Naive thymus-derived CD8-positive, alpha-beta T cell (primary cell): ENCODE measurements around the gene LGALS8. TPM values are rescaled to one million over a fixed set of nuclear protein-coding genes. Genes with fewer than 3 reads are reported as not detected.
"Not testable (repeated sequence)": the region's sequence is repeated elsewhere in the genome, so short reads cannot be mapped to it uniquely, and the experiment has no call there.

ENCODE experiments used
- ATAC-seq, 2 donors: fragments of 150-1000 bp; cut with Tn5 transposase in 1 of 2; sonication (Bioruptor Pico), chemical (Tn5 transposase) in 1 of 2; 1 replicate in 1 of 2; 2 replicates in 1 of 2; pipeline ENCODE4 v1.10.0; 2021; ENCODE audit warnings: mild to moderate bottlenecking in 2 of 2, moderate library complexity in 2 of 2
- POLR2A ChIA-PET: fragments of 350-600 bp; sonication (Branson Sonifier 250); formaldehyde crosslinking; loops from one replicate; lab custom pipeline; 2021; ENCODE audit warnings: antibody characterized with exemption; lab: Charles Lee
- DNase-seq, 10 donors: peaks; one replicate each; pipeline versions ENCODE4 v3.0.0 to v3.0.0-alpha.2; 2020 to 2022
- H3K27ac Mint-ChIP-seq, 10 donors: one replicate each; pipeline ENCODE4 v1.8.0; 2020 to 2022; ENCODE audit warnings: mild to moderate bottlenecking in 10 of 10, mixed read lengths in 10 of 10, moderate library complexity in 4 of 10, inconsistent platforms in 1 of 10
- H3K27me3 Mint-ChIP-seq, 5 donors: one replicate each; pipeline ENCODE4 v1.8.0; 2021 to 2022; ENCODE audit warnings: mixed read lengths in 5 of 5
- H3K36me3 Mint-ChIP-seq, 3 donors: one replicate each; pipeline ENCODE4 v1.8.0; 2020 to 2022; ENCODE audit warnings: mixed read lengths in 3 of 3, mild to moderate bottlenecking in 2 of 3, inconsistent platforms in 1 of 3
- H3K4me1 Mint-ChIP-seq, 4 donors: one replicate each; pipeline ENCODE4 v1.8.0; 2021 to 2022; ENCODE audit warnings: mixed read lengths in 4 of 4
- H3K4me3 Mint-ChIP-seq, 10 donors: one replicate each; pipeline ENCODE4 v1.8.0; 2020 to 2022; ENCODE audit warnings: mild to moderate bottlenecking in 10 of 10, mixed read lengths in 10 of 10, moderate library complexity in 6 of 10, inconsistent platforms in 1 of 10
- H3K9me3 Mint-ChIP-seq, 9 donors: one replicate each; pipeline ENCODE4 v1.8.0; 2020 to 2022; ENCODE audit warnings: mixed read lengths in 9 of 9, mild to moderate bottlenecking in 3 of 9, inconsistent platforms in 1 of 9, moderate library complexity in 1 of 9
- polyA plus RNA-seq, 3 donors: library from polyadenylated mRNA; unstranded; fragments of 300-500 nt; fragmentation: Illumina TruSeq; gene quantifications; one replicate each; pipeline ENCODE4 v1.2.3, GENCODE V29; 2021
- total RNA-seq, 8 experiments: library from RNA in 2 of 8; stranded (reverse) in 2 of 8; gene quantifications; one replicate each; pipeline ENCODE4 v1.2.3 and lab custom pipeline; 2021 to 2026

The LGALS8 gene
- total and polyA plus RNA-seq, 5 experiments from 2014 or later, result 29.3 to 113 (median 40.8) TPM

DNA sequence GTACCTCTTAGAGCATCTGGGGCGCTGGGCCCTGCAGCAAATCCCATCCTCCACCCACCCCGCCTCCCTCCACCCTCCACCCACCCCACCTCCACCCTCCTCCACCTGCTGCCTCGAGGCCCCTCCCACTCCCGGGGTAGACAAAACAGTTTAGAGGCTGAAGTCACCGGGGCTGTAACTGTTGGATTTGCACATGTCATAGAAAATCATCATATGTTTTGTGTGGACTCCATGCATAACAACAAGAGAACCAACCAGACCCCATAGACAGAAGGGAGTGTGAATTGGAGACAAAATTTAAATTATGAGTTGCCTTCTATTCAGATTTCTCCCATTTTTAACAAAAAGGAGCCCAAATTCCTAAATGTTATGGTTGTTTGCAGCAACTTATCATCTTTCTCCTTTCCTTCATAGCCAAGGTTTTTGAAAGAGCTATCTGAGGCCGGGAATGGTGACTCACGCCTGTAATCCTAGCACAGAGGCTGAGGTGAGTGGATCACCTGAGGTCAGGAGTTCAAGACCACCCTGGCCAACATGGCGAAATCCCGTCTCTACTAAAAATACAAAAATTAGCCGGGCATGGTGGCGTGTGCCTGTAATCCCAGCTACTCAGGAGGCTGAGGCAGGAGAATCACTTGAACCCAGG, 28.2 kb upstream of the LGALS8 start:
- Mint-ChIP-seq H3K4me3 (no peak overlapping the region), H3K9me3 (no peaks in the 10 kb centered on the region), H3K4me1 (peaks cover 5 to 11% (median 8%) of the 10 kb centered on the region in 4 donors), H3K27me3 (peaks cover 5 to 45% (median 27%) of the 10 kb centered on the region in 5 donors), H3K36me3 (no peaks in the 10 kb centered on the region), H3K27ac (no peak overlapping the region)
- ATAC-seq (no peak), DNase-seq (no peak)
- POLR2A ChIA-PET, result no interaction called here

DNA sequence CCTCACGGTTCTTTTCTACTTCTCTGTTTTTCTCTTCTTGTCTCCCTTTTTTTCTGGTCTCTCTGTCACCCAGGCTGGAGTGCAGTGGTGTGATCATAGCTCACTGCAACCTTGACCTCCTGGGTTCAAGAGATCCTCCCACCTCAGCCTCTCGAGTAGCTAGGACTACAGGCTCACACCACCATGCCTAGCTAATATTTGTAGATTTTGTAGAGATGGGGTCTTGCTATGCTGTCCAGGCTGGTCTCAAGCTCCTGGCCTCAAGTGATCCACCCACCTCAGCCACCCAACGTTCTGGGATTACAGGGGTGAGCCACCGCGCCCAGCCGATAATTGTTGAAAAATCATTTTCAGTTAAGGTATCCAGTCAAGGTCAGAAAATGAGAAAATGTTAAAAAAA, 25.9 kb upstream of the LGALS8 start:
- Mint-ChIP-seq H3K4me3 (no peak overlapping the region), H3K27ac (no peak overlapping the region), H3K27me3 (peaks cover 5 to 22% (median 13%) of the 10 kb centered on the region in 5 donors), H3K36me3 (no peaks in the 10 kb centered on the region), H3K4me1 (peaks cover 5 to 6% (median 6%) of the 10 kb centered on the region in 4 donors), H3K9me3 (no peaks in the 10 kb centered on the region)
- no peak for ATAC-seq
- POLR2A ChIA-PET, result no interaction called here
- no peak for DNase-seq

DNA sequence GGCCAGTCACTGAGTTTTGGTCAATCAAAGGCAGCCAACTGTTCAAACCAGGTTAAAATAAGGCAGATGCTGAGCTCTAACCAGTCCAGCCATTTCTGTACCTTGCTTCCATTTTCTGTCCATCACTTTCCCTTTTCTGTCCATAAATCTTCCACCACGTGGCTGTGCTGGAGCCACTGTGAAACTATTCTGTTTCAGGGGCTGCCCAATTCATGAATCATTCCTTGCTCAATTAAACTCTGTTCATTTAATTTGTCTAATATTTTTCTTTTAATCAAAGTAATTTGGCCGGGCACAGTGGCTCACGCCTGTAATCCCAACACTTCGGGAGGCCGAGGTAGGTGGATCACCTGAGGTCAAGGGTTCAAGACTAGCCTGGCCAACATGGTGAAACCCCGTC, 22.7 kb upstream of the LGALS8 start:
- no peak overlapping the region for H3K4me3 Mint-ChIP-seq
- H3K27ac Mint-ChIP-seq, result no peak overlapping the region
- peaks cover 6 to 12% (median 10%) of the 10 kb centered on the region in 4 donors for H3K4me1 Mint-ChIP-seq
- H3K36me3 Mint-ChIP-seq, result no peaks in the 10 kb centered on the region
- no peak for ATAC-seq
- peaks cover 4 to 12% (median 5%) of the 10 kb centered on the region in 5 donors for H3K27me3 Mint-ChIP-seq
- H3K9me3 Mint-ChIP-seq, result no peaks in the 10 kb centered on the region
- DNase-seq, result no peak
- POLR2A ChIA-PET, result no interaction called here

DNA sequence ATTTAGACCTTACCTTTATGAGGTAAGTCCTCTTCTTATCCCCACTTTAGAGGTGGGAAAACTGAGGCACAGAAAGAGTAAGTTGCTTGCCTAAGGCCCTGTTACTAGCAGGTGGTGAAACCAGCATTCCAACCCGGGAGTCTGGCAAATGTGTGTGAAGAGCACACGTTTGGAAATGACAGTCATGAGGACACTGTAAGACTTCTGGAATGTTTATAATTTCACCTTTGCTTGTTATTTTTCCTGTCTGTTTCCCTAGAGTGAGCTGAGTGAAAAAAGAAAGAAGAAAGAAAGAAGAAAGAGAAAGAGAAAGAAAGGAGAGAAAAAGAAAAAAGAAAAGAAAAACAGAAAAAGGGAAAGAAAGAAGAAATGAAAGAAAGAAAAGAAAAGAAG, 21.2 kb upstream of the LGALS8 start:
- Mint-ChIP-seq H3K27me3 (peaks cover 0 to 3% (median 0%) of the 10 kb centered on the region in 5 donors), H3K9me3 (no peaks in the 10 kb centered on the region), H3K27ac (peak overlapping the region in 5 of 10 donors; percentile 32 to 63 (median 46)), H3K4me3 (peak overlapping the region in 7 of 10 donors; percentile 22 to 74 (median 35)), H3K4me1 (peaks cover 6 to 12% (median 10%) of the 10 kb centered on the region in 4 donors), H3K36me3 (no peaks in the 10 kb centered on the region)
- POLR2A ChIA-PET, result no interaction called here
- no peak for ATAC-seq
- no peak for DNase-seq

DNA sequence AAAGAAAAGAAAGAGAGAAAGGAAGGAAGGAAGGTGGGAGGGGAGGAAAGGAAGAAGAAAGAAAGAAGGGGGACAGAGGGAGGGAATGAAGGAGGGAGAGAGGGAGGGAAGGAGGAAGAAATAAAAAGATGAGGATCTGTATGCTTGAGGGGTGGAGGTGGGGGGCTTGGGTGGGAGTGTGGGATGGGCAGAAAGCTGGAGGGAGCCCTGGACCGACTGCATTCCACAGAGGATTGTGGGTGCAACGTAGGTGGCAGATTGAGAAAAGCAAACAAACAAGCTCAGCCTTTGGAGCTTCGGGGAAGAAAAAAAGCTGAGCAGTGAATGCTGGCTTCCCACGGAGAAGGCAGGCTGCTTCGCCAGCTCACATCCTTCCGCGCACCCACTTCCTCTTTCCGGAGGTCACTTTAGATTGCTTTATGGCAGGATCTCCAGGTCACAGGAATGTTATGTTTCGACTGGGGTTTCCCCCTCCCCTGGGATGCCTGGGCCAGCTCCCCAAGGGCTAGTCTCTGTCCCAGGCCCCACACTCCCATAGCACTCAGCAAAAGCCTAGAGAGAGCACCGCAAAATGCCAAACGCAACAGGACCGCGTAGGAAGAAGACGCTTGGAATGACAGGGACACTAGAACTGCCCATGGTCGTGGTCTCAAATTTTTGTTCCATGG, 20.7 kb upstream of the LGALS8 start:
- no peaks in the 10 kb centered on the region for H3K27me3 Mint-ChIP-seq
- no peak for ATAC-seq
- peaks cover 6 to 12% (median 10%) of the 10 kb centered on the region in 4 donors for H3K4me1 Mint-ChIP-seq
- no peak for DNase-seq
- H3K4me3 Mint-ChIP-seq, result peak overlapping the region in 9 of 10 donors; percentile 25 to 74 (median 36)
- H3K9me3 Mint-ChIP-seq, result no peaks in the 10 kb centered on the region
- H3K27ac Mint-ChIP-seq, result peak overlapping the region in 6 of 10 donors; percentile 32 to 74 (median 58)
- H3K36me3 Mint-ChIP-seq, result no peaks in the 10 kb centered on the region
- POLR2A ChIA-PET, result no interaction called here

DNA sequence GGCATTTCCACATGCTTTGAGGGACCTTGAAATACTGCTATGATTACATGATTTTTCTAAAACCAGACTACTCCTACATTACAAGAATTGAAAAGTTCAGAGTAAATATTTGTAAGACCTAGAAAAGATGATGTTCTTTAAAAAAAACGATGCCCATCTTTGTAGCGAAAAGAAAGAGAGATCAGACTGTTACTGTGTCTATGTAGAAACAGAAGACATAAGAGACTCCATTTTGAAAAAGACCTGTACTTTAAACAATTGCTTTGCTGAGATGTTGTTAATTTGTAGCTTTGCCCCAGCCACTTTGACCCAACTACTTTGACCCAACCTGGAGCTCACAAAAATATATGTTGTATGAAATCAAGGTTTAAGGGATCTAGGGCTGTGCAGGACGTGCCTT, 19.4 kb upstream of the LGALS8 start:
- H3K9me3 Mint-ChIP-seq, H3K27me3 Mint-ChIP-seq, ATAC-seq, DNase-seq, H3K4me3 Mint-ChIP-seq, POLR2A ChIA-PET, H3K36me3 Mint-ChIP-seq: not testable (repeated sequence)
- Mint-ChIP-seq H3K4me1 (peaks cover 6 to 16% (median 12%) of the 10 kb centered on the region in 4 donors), H3K27ac (peak overlapping the region in 1 of 10 donors; percentile 6)

DNA sequence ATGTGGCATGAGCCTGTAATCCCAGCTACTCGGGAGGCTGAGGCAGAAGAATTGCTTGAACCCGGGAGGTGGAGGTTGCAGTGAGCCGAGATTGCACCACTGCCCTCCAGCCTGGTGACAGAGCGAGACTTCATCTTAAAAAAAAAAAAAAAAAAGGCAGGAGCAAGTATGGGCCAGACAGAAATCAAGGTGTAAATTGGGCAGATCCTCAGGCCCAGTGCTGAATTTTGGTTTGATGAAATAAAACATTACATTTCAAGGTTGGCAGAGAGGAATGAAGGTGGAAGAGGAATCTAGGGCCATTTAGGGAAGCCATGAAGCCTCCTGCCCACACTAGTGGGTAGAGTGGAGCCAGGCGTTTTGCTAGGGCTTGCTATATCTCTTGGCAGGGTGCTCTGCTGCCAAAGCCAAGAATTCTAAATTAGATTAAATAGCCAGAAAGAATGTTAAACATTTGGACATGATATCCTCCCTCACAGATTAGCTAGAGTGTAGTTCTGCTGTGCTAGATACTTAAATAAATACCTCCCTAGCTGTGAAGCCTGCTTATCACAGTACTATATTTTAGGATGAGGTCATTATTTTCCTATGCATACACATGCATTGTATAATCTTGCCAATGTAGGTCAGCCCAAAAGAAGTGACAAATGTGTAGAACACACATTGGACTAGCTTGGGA, 16.6 kb upstream of the LGALS8 start:
- DNase-seq (no peak), ATAC-seq (no peak)
- POLR2A ChIA-PET, result no interaction called here
- no peak overlapping the region for H3K27ac Mint-ChIP-seq
- no peak overlapping the region for H3K4me3 Mint-ChIP-seq
- H3K27me3 Mint-ChIP-seq, result peaks cover 0 to 5% (median 0%) of the 10 kb centered on the region in 5 donors
- H3K4me1 Mint-ChIP-seq, result peaks cover 6 to 16% (median 12%) of the 10 kb centered on the region in 4 donors
- H3K9me3 Mint-ChIP-seq, result no peaks in the 10 kb centered on the region
- H3K36me3 Mint-ChIP-seq, result no peaks in the 10 kb centered on the region

DNA sequence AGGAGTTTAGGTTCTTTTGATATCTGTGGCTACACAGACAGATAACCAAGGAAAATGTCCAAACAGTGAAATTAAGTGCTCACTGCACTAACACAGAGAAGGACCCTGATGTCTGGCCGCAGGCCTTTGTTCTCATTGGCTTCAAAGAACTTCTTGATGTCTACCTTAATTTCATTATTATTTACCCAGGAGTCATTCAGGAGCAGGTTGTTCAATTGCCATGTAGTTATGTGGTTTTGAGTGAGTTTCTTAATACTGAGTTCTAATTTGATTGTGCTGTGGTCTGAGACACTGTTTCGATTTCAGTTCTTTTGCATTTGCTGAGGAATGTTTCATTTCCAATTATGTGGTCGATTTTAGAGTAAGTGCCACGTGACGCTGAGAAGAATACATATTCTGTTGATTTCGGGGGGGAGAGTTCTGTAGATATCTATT, 15.2 kb upstream of the LGALS8 start:
- POLR2A ChIA-PET, result no interaction called here
- H3K4me1 Mint-ChIP-seq, result peaks cover 0 to 6% (median 1%) of the 10 kb centered on the region in 4 donors
- peaks cover 0 to 5% (median 0%) of the 10 kb centered on the region in 5 donors for H3K27me3 Mint-ChIP-seq
- H3K27ac Mint-ChIP-seq, result peak overlapping the region in 2 of 10 donors; percentile 29 to 34
- H3K4me3 Mint-ChIP-seq, result peak overlapping the region in 1 of 10 donors; percentile 5
- H3K9me3 Mint-ChIP-seq, result no peaks in the 10 kb centered on the region
- H3K36me3 Mint-ChIP-seq, result no peaks in the 10 kb centered on the region
- no peak for DNase-seq
- ATAC-seq, result no peak

DNA sequence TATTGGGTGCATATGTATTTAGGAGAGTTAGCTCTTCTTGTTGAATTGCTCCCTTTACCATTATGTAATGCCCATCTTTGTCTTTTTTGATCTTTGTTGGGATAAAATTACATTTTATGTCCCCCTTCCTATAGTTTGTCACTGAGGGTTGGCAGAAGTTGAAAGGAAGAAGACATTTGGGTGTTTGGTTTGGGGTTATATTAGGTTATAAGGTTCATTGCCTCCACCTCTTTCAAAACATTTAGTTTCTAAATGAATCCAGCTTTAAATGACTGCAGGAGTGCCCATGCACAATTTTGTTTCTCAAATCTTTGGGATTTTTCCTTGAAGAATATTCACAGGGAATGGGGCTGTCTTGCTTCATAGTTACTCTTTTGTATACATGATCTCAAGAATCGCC, 14.6 kb upstream of the LGALS8 start:
- POLR2A ChIA-PET, result no interaction called here
- no peak for ATAC-seq
- Mint-ChIP-seq H3K27me3 (peaks cover 0 to 5% (median 0%) of the 10 kb centered on the region in 5 donors), H3K36me3 (no peaks in the 10 kb centered on the region), H3K9me3 (no peaks in the 10 kb centered on the region), H3K4me1 (peaks cover 0 to 6% (median 1%) of the 10 kb centered on the region in 4 donors), H3K4me3 (no peak overlapping the region), H3K27ac (no peak overlapping the region)
- no peak for DNase-seq

DNA sequence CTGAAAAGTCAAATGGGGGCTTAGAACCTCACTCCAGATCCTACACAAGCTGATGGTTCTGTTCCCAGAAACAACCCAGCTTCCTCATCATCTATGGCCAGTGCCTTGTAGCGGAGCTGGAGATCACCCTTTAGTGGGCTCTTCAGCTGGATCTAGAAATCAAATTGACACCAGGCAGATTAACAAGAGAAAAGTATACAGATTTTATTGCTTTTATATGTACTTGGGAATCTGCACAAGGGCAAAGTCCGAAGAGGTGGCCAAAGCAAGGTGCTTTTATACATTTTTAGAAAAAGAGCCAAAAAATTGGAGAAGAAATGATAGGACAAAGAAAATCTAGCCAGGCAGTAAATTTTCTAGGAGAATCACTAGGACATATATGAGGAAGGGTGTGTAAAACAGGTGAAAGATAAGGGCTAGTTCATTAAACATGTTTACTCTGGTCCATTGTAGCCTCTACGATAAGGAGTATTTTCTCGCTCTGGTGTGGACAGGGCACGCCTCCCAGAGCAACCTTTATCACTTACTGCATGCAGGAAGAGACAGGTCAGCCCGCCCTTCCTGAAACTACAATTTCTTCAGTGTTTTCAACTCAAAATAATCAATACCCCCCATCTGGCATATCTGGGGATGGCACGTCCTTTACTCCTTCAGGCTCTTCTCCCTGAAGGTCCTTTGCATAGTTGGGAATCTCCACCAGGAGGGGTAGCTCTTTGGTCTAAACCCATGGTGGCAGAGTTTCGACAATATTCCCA, 14.0 kb upstream of the LGALS8 start:
- no peaks in the 10 kb centered on the region for H3K36me3 Mint-ChIP-seq
- H3K4me1 Mint-ChIP-seq, result peaks cover 0 to 6% (median 1%) of the 10 kb centered on the region in 4 donors
- no peak overlapping the region for H3K4me3 Mint-ChIP-seq
- POLR2A ChIA-PET, result interaction anchor here (0.6 kb wide), 1 partner anchor 30 kb away, joined by 3 read pairs; no protein-coding TSS in a partner anchor
- ATAC-seq (no peak), DNase-seq (no peak)
- H3K9me3 Mint-ChIP-seq, result no peaks in the 10 kb centered on the region
- peaks cover 0 to 5% (median 0%) of the 10 kb centered on the region in 5 donors for H3K27me3 Mint-ChIP-seq
- H3K27ac Mint-ChIP-seq, result no peak overlapping the region

DNA sequence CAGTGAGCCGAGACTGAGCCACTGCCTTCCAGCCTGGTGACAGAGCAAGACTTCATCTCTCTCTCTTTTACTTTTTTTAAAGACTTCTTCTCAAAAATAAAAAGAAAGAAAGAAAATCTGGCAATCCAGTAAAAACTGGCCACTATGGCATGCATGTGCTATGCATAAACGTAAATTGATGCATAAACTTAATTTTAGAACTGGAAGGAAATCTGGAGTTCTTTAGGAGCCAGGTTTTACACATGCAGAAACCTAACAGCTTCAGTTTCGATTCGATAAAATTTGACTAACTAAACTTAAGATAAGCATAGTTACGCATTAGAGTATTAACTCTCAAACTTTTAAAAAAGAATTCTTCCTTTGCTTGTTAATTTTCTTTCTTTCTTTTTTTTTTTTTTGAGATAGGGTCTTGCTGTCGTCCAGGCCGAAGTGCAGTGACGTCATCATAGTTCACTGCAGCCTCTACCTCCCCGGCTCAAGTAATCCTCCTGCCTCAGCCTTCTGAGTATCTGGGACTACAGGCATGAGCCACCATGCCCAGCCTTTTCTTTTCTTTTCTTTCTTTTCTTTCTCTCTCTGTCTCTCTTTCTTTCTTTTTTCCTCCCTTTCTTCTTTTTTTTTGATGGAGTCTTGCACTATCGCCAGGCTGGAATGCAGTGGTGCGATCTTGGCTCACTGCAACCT, 11.9 kb upstream of the LGALS8 start:
- H3K36me3 Mint-ChIP-seq, result no peaks in the 10 kb centered on the region
- ATAC-seq, result no peak
- H3K9me3 Mint-ChIP-seq, result no peaks in the 10 kb centered on the region
- H3K4me1 Mint-ChIP-seq, result peaks cover 0 to 15% (median 7%) of the 10 kb centered on the region in 4 donors
- DNase-seq, result no peak
- H3K4me3 Mint-ChIP-seq, result no peak overlapping the region
- peaks cover 0 to 5% (median 0%) of the 10 kb centered on the region in 5 donors for H3K27me3 Mint-ChIP-seq
- H3K27ac Mint-ChIP-seq, result peak overlapping the region in 1 of 10 donors; percentile 54
- POLR2A ChIA-PET, result no interaction called here
